Measurements from ENCODE around the gene MN1. TPM values are rescaled to one million over a fixed set of nuclear protein-coding genes. Genes with fewer than 3 reads are reported as not detected.
A peak's percentile ranks its signal among the peaks of the same experiment; 100 is the strongest.

The MN1 gene
- polyA plus RNA-seq, 3 donors, result 0.06 to 0.38 (median 0.29) TPM

DNA sequence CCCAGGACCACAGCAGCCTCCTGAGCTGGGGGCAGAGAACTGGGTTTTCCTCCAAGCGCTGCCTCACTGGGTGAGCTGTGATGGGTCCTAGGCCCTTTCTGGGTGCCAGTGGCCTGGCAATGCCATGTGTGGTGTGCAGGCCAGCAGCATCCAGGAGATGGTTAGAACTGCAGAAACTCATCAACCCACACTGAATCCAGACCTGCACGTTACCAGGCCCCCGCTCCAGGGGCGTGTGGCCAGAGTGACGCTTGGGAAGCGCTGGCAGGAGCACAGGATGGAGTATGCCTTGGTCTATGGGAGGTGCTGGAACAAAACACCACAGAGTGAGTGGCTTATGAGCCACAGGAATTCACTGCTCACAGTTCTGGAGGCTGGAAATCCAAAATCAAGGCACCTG is 97.0 kb downstream of the MN1 start:
- intact Hi-C loops (cut with micrococcal nuclease), result no loop called here
- DNase-seq, result no peak

DNA sequence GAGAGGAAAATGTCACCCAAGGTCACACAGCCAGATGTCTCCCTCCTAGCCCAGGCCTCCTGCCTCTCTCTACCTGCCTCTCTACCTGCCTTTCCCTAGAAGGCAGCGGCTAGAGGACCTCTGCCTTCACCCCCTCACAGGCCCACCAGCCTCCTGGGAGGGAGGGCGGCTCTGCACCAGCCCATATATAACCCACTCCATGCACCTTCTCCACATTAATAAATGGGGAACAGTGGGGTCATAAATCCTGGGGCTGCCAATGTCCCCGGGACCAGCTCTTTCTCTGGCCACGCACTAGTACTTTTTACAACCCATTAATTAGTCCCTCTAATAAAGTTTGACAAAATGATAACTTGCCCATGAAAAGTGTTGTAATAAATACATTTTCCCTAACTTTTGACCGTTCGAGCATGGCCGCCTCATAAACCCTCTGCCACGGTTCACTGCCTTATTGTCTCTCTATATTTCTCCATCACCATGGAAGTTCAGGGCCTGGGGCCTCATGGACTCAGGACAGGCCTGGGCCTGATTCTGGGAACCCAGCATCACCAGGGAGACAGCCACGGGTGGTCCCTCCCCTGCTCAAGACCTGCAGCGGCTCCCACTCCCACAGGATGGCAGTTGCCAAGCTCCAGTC is 102.1 kb downstream of the MN1 start:
- Histone ChIP-seq H3K36me3 (replicated peaks in 1 of 2; ENCODE audit: control insufficient read depth in 1 of 2, insufficient read depth in 2 of 2, low read length in 2 of 2) (no peaks in the 10 kb centered on the region), H3K27me3 (ENCODE audit: control insufficient read depth in 2 of 2, insufficient read depth in 2 of 2, low read length in 2 of 2) (no peaks in the 10 kb centered on the region), H3K9me3 (replicated peaks in 1 of 2; ENCODE audit: control insufficient read depth in 1 of 2, insufficient read depth in 1 of 2, low read length in 2 of 2) (peaks cover 9 to 23% of the 10 kb centered on the region in 2 donors), H3K79me2 (ENCODE audit: insufficient read depth, low read length) (no peaks in the 10 kb centered on the region), H4K20me1 (ENCODE audit: insufficient read depth, low read length) (no peaks in the 10 kb centered on the region), H3K27ac (ENCODE audit: low read depth in 1 of 2, low read length in 2 of 2) (no peak overlapping the region), H2AFZ (ENCODE audit: insufficient read depth, low read depth, low read length, poor library complexity, severe bottlenecking) (no peak overlapping the region), H3K4me1 (ENCODE audit: control insufficient read depth in 1 of 2, insufficient read depth in 2 of 2, low read length in 2 of 2) (no peaks in the 10 kb centered on the region), H3K4me2 (replicated peaks; ENCODE audit: extremely low read depth, low read length, poor library complexity, severe bottlenecking) (no peak overlapping the region), H3K9ac (ENCODE audit: insufficient read depth, low read length, poor library complexity, severe bottlenecking) (no peak overlapping the region), H3K4me3 (replicated peaks in 1 of 3; ENCODE audit: low read depth in 2 of 3, low read length in 3 of 3) (no peak overlapping the region)
- no peak for DNase-seq
- Mint-ChIP-seq H3K36me3 (no peaks in the 10 kb centered on the region), H3K4me3 (no peak overlapping the region), H3K4me1 (no peaks in the 10 kb centered on the region), H3K27me3 (ENCODE audit: low read depth in 3 of 3) (peaks cover 0 to 3% (median 0%) of the 10 kb centered on the region in 3 donors), H3K27ac (peak overlapping the region in 1 of 7 donors; percentile 43), H3K9me3 (peaks cover 10 to 35% (median 17%) of the 10 kb centered on the region in 7 donors)
- 84% methylated on average over 7 of the region's 10 CpGs for whole genome bisulfite sequencing (ENCODE audit: insufficient coverage)
- TF ChIP-seq, protein P1, sequence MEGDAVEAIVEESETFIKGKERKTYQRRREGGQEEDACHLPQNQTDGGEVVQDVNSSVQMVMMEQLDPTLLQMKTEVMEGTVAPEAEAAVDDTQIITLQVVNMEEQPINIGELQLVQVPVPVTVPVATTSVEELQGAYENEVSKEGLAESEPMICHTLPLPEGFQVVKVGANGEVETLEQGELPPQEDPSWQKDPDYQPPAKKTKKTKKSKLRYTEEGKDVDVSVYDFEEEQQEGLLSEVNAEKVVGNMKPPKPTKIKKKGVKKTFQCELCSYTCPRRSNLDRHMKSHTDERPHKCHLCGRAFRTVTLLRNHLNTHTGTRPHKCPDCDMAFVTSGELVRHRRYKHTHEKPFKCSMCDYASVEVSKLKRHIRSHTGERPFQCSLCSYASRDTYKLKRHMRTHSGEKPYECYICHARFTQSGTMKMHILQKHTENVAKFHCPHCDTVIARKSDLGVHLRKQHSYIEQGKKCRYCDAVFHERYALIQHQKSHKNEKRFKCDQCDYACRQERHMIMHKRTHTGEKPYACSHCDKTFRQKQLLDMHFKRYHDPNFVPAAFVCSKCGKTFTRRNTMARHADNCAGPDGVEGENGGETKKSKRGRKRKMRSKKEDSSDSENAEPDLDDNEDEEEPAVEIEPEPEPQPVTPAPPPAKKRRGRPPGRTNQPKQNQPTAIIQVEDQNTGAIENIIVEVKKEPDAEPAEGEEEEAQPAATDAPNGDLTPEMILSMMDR (IDR thresholded peaks at IDR 0.05), result no peak
- intact Hi-C loops (cut with micrococcal nuclease), result loop anchor here in 1 of 2 donors (10.0 kb wide), 1 partner anchor 105 kb away; the partner anchor contains the start of gene MN1

More for the DNA sequence above, 97.0 kb downstream of the MN1 start:
- Histone ChIP-seq H3K4me3 (replicated peaks in 1 of 3; ENCODE audit: low read depth in 2 of 3, low read length in 3 of 3) (no peak overlapping the region), H2AFZ (ENCODE audit: insufficient read depth, low read depth, low read length, poor library complexity, severe bottlenecking) (no peak overlapping the region), H3K4me2 (replicated peaks; ENCODE audit: extremely low read depth, low read length, poor library complexity, severe bottlenecking) (no peak overlapping the region), H4K20me1 (ENCODE audit: insufficient read depth, low read length) (no peaks in the 10 kb centered on the region), H3K27me3 (ENCODE audit: control insufficient read depth in 2 of 2, insufficient read depth in 2 of 2, low read length in 2 of 2) (no peaks in the 10 kb centered on the region), H3K36me3 (replicated peaks in 1 of 2; ENCODE audit: control insufficient read depth in 1 of 2, insufficient read depth in 2 of 2, low read length in 2 of 2) (no peaks in the 10 kb centered on the region), H3K79me2 (ENCODE audit: insufficient read depth, low read length) (no peaks in the 10 kb centered on the region), H3K4me1 (ENCODE audit: control insufficient read depth in 1 of 2, insufficient read depth in 2 of 2, low read length in 2 of 2) (no peaks in the 10 kb centered on the region), H3K9me3 (replicated peaks in 1 of 2; ENCODE audit: control insufficient read depth in 1 of 2, insufficient read depth in 1 of 2, low read length in 2 of 2) (peaks cover 0 to 8% of the 10 kb centered on the region in 2 donors), H3K27ac (ENCODE audit: low read depth in 1 of 2, low read length in 2 of 2) (no peak overlapping the region), H3K9ac (ENCODE audit: insufficient read depth, low read length, poor library complexity, severe bottlenecking) (no peak overlapping the region)
- peaks cover 0 to 2% (median 0%) of the 10 kb centered on the region in 3 donors for H3K27me3 Mint-ChIP-seq (ENCODE audit: low read depth in 3 of 3)
- WGBS (ENCODE audit: insufficient coverage), result 98% methylated on average over 6 of the region's 6 CpGs
- H3K36me3 Mint-ChIP-seq, result no peaks in the 10 kb centered on the region
- H3K27ac Mint-ChIP-seq, result no peak overlapping the region
- H3K4me1 Mint-ChIP-seq, result no peaks in the 10 kb centered on the region
- H3K4me3 Mint-ChIP-seq, result no peak overlapping the region
- TF ChIP-seq, protein P1 (IDR thresholded peaks at IDR 0.05), result no peak
- peaks cover 2 to 31% (median 8%) of the 10 kb centered on the region in 7 donors for H3K9me3 Mint-ChIP-seq

Measured in CD14-positive monocyte (primary cell).